C4-2B (cell line): Measurements from ENCODE around the gene TRIM27.

Experiments
- H3K27ac ChIP-seq: fragments of 450-650 bp; 2 replicates; pipeline ENCODE4 v1.5.1; 2017
- ZFX ChIP-seq: fragments of 450-650 bp; IDR thresholded peaks from 2 replicates; pipeline ENCODE4 v1.6.1; 2017
- TF ChIP-seq, protein P1 (sequence below): fragments of 450-650 bp; conservative IDR thresholded peaks from 2 replicates; pipeline ENCODE4 v1.5.1; 2017; ENCODE audit warnings: mild to moderate bottlenecking

The TRIM27 gene

DNA sequence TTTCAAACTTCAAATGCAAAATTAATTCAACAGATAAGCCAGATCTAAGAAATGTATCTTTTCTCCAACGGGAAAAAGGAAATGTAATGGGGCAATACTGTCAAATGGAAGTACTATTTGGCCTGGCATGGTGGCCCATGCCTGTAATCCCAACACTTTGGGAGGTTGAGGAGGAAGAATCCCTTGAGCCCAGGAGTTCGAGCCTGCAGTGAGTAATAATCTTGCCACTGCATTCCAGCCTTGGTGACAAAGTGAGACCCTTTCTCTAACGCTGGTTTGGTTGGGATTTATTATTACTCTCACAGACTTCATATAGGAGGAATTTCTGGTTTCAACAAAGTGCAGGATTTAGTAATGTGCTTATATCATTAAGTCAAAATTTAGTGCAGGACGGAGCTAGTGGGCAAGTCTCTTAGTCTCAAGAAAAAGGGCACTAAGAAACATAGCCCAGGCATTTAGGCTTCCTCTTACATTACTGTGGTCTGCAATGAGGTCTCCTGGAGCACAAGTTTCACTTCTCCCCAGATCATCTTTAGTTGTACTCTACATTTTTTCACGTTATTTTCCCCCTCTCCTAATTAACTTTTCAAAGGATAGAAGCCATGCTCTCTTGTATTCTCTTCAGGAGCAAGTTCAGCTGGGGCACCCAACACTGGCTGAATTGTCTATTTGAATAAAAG lies 23.1 kb downstream of the TRIM27 start:
- TF ChIP-seq ZFX: no peak
- TF ChIP-seq, protein P1, sequence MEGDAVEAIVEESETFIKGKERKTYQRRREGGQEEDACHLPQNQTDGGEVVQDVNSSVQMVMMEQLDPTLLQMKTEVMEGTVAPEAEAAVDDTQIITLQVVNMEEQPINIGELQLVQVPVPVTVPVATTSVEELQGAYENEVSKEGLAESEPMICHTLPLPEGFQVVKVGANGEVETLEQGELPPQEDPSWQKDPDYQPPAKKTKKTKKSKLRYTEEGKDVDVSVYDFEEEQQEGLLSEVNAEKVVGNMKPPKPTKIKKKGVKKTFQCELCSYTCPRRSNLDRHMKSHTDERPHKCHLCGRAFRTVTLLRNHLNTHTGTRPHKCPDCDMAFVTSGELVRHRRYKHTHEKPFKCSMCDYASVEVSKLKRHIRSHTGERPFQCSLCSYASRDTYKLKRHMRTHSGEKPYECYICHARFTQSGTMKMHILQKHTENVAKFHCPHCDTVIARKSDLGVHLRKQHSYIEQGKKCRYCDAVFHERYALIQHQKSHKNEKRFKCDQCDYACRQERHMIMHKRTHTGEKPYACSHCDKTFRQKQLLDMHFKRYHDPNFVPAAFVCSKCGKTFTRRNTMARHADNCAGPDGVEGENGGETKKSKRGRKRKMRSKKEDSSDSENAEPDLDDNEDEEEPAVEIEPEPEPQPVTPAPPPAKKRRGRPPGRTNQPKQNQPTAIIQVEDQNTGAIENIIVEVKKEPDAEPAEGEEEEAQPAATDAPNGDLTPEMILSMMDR: no peak

DNA sequence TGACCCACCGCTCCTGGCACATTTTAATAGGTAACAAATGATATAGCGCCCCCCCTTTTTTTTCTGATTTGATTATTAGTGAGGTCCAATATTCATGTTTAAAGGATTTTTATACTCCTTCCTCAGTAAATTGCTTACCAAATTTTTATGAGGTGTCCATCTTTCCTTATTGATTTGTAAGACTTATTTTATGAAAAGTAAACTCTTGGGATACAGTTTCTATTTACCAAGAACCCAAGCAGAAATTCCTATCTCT lies 25.1 kb downstream of the TRIM27 start:
- H3K27ac ChIP-seq: no peak overlapping the region
- TF ChIP-seq, protein P1: no peak; the same call in 1 of the 2 replicates

More for the DNA sequence above, 23.1 kb downstream of the TRIM27 start:
- no peak overlapping the region for H3K27ac ChIP-seq

DNA sequence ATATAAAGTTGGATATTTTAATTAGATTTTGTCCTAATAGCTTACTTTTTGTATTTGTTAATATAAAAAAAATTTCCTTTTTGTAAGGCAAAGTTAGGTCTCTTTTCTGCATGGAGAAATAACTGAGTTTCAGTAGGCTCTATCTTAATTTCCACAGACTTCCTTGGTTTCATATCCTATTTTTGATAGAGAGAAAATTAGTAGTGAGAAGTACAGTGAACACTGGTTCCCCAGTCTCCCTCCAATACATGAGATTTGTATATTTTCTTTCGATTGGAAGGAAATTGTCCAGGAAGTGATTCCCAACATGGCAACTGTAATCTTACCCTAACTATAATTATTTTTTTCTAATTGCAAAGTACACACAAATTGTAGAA lies 26.4 kb downstream of the TRIM27 start:
- H3K27ac ChIP-seq: peak overlapping the region; percentile 91; the same call in 1 of the 2 replicates

DNA sequence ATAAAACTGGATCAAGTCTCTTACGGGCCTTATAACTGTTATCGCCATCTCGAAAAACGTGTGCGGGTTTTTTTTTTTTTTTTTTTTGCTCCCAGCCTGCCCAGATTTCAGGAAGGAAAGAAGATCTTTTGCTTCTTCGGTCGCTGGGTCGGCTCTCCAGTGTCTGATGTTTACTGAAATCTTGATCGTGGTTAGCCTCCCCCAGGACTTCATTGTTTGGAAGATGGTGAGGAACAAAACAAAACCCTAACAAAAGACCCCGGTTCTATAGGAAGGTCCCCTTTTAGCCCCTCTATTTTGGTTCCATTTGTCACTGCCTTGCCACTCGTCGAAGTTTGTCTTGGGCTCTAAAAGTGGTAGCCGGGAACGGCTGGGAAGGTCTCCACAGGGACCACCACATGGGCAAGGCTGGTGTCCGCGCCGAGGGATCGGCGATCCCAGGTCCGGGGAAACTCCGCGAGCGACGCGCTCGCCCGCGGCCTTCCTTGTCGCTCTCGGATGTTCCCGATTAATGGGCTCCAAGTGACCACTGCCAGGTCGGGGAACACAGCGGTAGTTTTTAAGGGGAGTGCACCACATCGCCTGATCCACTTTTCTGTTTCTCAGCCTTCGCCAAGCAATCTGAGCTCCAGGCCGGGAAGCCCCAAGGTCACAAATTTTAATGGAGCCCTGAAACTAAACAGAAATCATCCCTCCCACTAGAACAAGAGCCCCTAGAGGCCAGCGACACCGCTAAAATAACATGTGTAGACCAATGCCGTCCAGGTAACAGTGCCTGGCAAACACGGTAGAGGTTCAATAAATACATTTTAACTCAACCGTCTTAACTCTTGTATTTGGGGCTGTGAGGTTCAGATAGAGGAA lies 27.0 kb downstream of the TRIM27 start:
- no peak for TF ChIP-seq ZFX
- TF ChIP-seq, protein P1: peak; percentile 45
- H3K27ac ChIP-seq: peak overlapping the region; percentile 91

More for the DNA sequence above, 26.4 kb downstream of the TRIM27 start:
- TF ChIP-seq, protein P1: peak; percentile 20; the same call in 1 of the 2 replicates
- no peak for TF ChIP-seq ZFX

DNA sequence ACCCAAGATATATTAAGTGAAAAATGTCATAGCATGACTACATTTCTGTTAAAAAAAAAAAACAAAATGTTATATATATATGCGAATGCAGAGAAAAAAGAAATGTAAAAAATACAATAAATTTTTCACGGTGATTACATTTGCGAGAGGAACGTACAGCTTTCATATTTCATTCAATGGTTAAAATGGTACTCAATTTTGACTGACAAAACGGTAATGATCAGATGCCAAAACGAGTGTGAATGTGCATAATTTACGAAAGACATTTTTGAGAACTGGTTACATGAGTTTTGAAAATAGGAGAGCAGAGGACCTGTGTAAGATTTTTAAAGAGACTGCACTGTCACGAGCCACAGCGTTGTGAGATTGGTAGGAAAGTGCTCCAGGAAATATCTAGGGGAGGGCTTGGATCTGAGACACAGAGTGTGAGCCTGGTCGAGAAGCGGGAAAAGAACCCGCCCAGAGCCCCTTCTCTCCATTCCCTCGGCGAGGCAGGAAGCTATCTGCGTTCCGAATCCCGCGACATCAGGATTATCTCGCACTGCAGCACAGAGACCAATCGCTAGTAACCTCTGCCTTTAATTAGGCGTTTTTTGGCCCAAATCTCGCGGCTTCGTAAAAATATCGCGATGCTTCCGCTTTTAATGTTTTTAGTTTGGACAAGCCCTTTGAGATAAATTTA lies 28.5 kb downstream of the TRIM27 start:
- no peak for TF ChIP-seq ZFX
- TF ChIP-seq, protein P1: no peak

DNA sequence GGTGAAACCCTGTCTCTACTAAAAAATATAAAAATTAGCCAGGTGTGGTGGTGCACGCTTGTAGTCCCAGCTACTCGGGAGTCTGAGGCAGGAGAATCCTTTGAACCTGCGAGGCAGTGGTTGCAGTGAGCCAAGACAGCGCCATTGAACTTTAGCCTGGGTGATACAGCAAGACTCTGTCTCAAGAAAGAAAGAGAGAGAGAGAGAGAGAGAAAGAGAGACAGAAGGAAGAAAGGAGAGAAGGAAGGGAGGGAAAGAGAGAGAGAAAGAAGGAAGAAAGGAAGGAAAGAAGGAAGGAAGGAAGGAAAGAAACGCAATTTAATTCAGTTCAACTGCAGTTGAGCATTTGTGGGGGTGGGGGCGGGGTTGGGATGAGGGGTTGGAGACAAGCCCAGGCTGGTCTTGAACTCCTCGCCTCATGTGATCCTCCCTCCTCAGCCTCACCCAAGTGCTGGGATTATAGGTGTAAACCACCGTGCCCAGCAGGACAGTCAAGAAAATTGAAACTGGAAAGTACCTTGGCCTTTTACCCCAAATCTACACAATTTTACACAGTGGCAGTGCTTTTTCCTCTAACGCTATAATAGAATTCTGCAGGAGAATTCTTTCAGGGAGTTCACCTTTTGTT lies 30.5 kb downstream of the TRIM27 start:
- TF ChIP-seq ZFX: no peak
- TF ChIP-seq, protein P1: no peak
- no peak overlapping the region for H3K27ac ChIP-seq

More for the DNA sequence above, 28.5 kb downstream of the TRIM27 start:
- H3K27ac ChIP-seq: peak overlapping the region; percentile 91
